Activated B cell treated with CpG ODN at 0.5 μM for 24 hours (primary cell): ENCODE data around the gene OR51D1. TPM values are rescaled to one million over a fixed set of nuclear protein-coding genes. Genes with fewer than 3 reads are reported as not detected.

Experiments
- ATAC-seq: fragments of 200-7000 bp; cut with Tn5 transposase; one replicate; pipeline ENCODE4 v1.10.0; 2021; ENCODE audit warnings: low read depth, mild to moderate bottlenecking, moderate library complexity
- CTCF ChIA-PET: fragments of 350-600 bp; sonication (Branson Sonifier 250); formaldehyde crosslinking; loops from one replicate; lab custom pipeline; 2021; ENCODE audit warnings: antibody characterized with exemption; lab: Charles Lee
- POLR2A ChIA-PET: fragments of 350-600 bp; sonication (Branson Sonifier 250); formaldehyde crosslinking; loops from one replicate; lab custom pipeline; 2021; ENCODE audit warnings: antibody characterized with exemption; lab: Charles Lee
- DNase-seq: peaks from one replicate; pipeline ENCODE4 v3.0.0; 2022
- H3K27ac Mint-ChIP-seq: one replicate; pipeline ENCODE4 v1.8.0; 2020; ENCODE audit warnings: mixed read lengths
- H3K27me3 Mint-ChIP-seq: one replicate; pipeline ENCODE4 v1.8.0; 2021; ENCODE audit warnings: mixed read lengths
- H3K36me3 Mint-ChIP-seq: one replicate; pipeline ENCODE4 v1.8.0; 2021; ENCODE audit warnings: low read depth, mixed read lengths
- H3K4me1 Mint-ChIP-seq: one replicate; pipeline ENCODE4 v1.8.0; 2021; ENCODE audit warnings: mixed read lengths
- H3K4me3 Mint-ChIP-seq: one replicate; pipeline ENCODE4 v1.8.0; 2020; ENCODE audit warnings: mild to moderate bottlenecking, mixed read lengths
- H3K9me3 Mint-ChIP-seq: one replicate; pipeline ENCODE4 v1.8.0; 2020; ENCODE audit warnings: mixed read lengths
- CTCF ChIP-seq: fragments of 200-600 bp; IDR thresholded peaks from one replicate; pipeline ENCODE4 v1.8.0; 2022; ENCODE audit warnings: antibody characterized with exemption, mild to moderate bottlenecking
- intact Hi-C: fragments of 100-400 bp; cut with micrococcal nuclease; formaldehyde crosslinking; loops from one replicate; pipeline ENCODE4 v1.15.1; 2024
- total RNA-seq: library from RNA; stranded (reverse); gene quantifications from 2 replicates; pipeline ENCODE4 v1.2.3, GENCODE V29; 2022

Gene OR51D1
- total RNA-seq, 1 donor from 2014 or later: not detected

- no peak for ATAC-seq
- ChIA-PET CTCF (no interaction called here), POLR2A (no interaction called here)
- no peak overlapping the region for H3K4me3 Mint-ChIP-seq
- no peak for DNase-seq
- peaks cover 15% of the 10 kb centered on the region for H3K27me3 Mint-ChIP-seq
- no peaks in the 10 kb centered on the region for H3K9me3 Mint-ChIP-seq
- intact Hi-C loops: no loop called here
- no peaks in the 10 kb centered on the region for H3K36me3 Mint-ChIP-seq
- H3K27ac Mint-ChIP-seq: no peak overlapping the region
- no peaks in the 10 kb centered on the region for H3K4me1 Mint-ChIP-seq
- no peak for TF ChIP-seq CTCF
These were observed 34.5 kb downstream of the OR51D1 start for GRCh38 chr11:4671741-4672140.

GRCh38 chr11:4672470-4672869 lies 35.2 kb downstream of the OR51D1 start:
- TF ChIP-seq CTCF: no peak
- CTCF ChIA-PET: no interaction called here
- Mint-ChIP-seq H3K4me1 (no peaks in the 10 kb centered on the region), H3K27me3 (peaks cover 15% of the 10 kb centered on the region), H3K4me3 (no peak overlapping the region), H3K9me3 (no peaks in the 10 kb centered on the region), H3K36me3 (no peaks in the 10 kb centered on the region), H3K27ac (no peak overlapping the region)
- DNase-seq (no peak), ATAC-seq (no peak)
- intact Hi-C loops: no loop called here
- POLR2A ChIA-PET: no interaction called here

GRCh38 chr11:4673781-4674180 lies 36.5 kb downstream of the OR51D1 start:
- intact Hi-C loops: no loop called here
- POLR2A ChIA-PET: no interaction called here
- no peak for ATAC-seq

GRCh38 chr11:4677948-4678347 lies 40.7 kb downstream of the OR51D1 start:
- ChIA-PET CTCF (no interaction called here), POLR2A (no interaction called here)
- Mint-ChIP-seq H3K27me3 (peaks cover 7% of the 10 kb centered on the region), H3K4me1 (no peaks in the 10 kb centered on the region), H3K4me3 (no peak overlapping the region), H3K9me3 (no peaks in the 10 kb centered on the region), H3K36me3 (no peaks in the 10 kb centered on the region), H3K27ac (no peak overlapping the region)
- ATAC-seq (no peak), DNase-seq (no peak)
- intact Hi-C loops: no loop called here
- no peak for TF ChIP-seq CTCF

More at GRCh38 chr11:4673781-4674180, 36.5 kb downstream of the OR51D1 start:
- Mint-ChIP-seq H3K4me3 (no peak overlapping the region), H3K36me3 (no peaks in the 10 kb centered on the region), H3K4me1 (no peaks in the 10 kb centered on the region), H3K9me3 (no peaks in the 10 kb centered on the region), H3K27me3 (peaks cover 15% of the 10 kb centered on the region), H3K27ac (no peak overlapping the region)
- no peak for DNase-seq
- CTCF ChIA-PET: no interaction called here
- TF ChIP-seq CTCF: no peak

GRCh38 chr11:4680341-4680740 lies 43.1 kb downstream of the OR51D1 start:
- H3K36me3 Mint-ChIP-seq: no peaks in the 10 kb centered on the region
- no peaks in the 10 kb centered on the region for H3K4me1 Mint-ChIP-seq
- no peak for TF ChIP-seq CTCF
- peaks cover 7% of the 10 kb centered on the region for H3K27me3 Mint-ChIP-seq
- no peak for ATAC-seq
- POLR2A ChIA-PET: no interaction called here
- no peak overlapping the region for H3K4me3 Mint-ChIP-seq
- DNase-seq: no peak
- no peaks in the 10 kb centered on the region for H3K9me3 Mint-ChIP-seq
- intact Hi-C loops: no loop called here
- CTCF ChIA-PET: no interaction called here
- H3K27ac Mint-ChIP-seq: no peak overlapping the region
